VCaP (cell line): Measurements from ENCODE around the gene KYNU.
"Not testable (repeated sequence)": the region's sequence is repeated elsewhere in the genome, so short reads cannot be mapped to it uniquely, and the experiment has no call there.

Source experiments
- H3K27ac ChIP-seq: fragments of 450-650 bp; 2 replicates; pipeline ENCODE4 v1.5.1; 2017
- CTCF ChIP-seq: fragments of 450-650 bp; conservative IDR thresholded peaks from 2 replicates; pipeline ENCODE4 v1.5.1; 2017; ENCODE audit warnings: mild to moderate bottlenecking, moderate library complexity

Gene KYNU

DNA sequence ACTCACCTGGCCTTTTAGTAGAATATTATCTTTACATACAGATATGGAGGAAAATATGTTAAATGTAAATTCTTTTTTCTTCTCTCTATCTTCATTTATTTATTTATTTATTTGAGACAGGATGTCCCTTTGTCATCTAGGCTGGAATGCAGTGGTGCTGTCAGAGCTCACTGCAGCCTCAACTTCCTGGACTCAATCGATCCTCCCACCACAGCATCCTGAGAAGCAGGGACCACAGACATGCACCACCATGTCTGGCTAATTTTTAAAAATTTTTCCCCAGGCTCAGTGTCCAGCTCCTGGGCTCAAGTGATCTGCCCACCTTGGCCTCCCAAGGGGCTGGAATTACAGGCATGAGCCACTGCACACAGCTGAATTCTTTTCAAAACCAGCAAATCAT, 20.3 kb downstream of the KYNU start:
- H3K27ac ChIP-seq = no peak overlapping the region
- no peak for TF ChIP-seq CTCF

GRCh38 chr2:142900327-142900726, 22.9 kb downstream of the KYNU start:
- H3K27ac ChIP-seq = not testable (repeated sequence)

GRCh38 chr2:142901780-142902179, 24.3 kb downstream of the KYNU start:
- no peak for TF ChIP-seq CTCF
- no peak overlapping the region for H3K27ac ChIP-seq

DNA sequence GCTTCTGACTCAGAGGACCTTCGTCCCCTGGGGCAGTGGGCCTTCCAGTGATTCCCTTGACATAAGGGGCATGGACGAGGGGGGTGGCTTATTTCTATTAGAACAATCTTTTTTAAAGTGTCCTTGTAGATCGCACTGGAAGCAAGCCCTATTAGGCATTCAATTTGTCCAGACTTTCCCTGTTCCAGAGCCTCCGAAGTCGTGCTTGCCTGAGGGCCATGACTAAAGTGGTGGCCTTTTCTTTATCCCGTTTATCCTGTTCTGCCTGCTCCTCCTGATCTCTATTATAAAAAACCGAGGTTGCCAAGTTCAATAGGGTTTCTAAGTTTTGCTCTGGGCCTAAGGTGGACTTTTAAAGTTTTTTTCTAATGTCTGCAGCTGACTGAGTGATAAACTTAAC, 26.3 kb downstream of the KYNU start:
- not testable (repeated sequence) for H3K27ac ChIP-seq

DNA sequence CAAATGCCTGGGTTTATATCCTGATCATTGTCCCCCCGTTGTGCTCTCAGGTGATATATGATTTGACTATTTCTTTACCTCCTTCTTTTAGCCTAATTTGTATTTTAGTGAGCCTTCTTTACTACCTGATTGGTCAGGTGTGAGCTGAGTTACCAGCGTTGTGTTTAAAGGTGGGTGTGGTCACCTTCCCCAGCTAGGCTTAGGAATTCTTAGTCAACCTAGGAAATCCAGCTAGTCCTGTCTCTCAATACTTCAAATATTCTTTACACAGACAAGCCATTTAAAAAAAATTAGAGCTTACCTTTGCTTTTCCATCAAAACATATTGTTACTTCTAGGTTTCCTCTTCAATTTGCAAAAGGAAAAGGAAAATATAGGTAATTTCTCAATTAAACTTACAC, 30.2 kb downstream of the KYNU start:
- TF ChIP-seq CTCF = no peak

GRCh38 chr2:142914507-142915313, 37.2 kb downstream of the KYNU start:
- TF ChIP-seq CTCF = no peak
- no peak overlapping the region for H3K27ac ChIP-seq

More for the DNA sequence above, 30.2 kb downstream of the KYNU start:
- no peak overlapping the region for H3K27ac ChIP-seq

DNA sequence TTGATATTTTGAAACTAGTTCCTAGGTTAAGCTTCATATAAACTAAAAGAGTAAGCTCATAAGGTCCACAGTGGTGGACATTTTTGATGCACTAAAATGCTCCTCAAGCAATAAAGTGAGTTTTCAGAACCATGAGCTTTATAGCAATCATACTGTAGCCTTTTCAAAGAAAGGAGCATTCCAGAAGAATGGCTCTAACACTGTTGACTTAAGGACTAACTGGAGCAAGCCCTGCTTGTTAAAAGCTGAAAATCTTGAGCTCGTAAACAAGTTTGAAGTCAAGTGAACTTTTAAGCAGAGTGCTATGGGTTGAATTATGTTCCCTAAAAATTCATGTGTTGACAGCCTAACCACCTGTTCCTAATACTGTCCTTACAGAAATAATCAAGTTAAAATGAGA, 38.0 kb downstream of the KYNU start:
- no peak for TF ChIP-seq CTCF
- no peak overlapping the region for H3K27ac ChIP-seq

DNA sequence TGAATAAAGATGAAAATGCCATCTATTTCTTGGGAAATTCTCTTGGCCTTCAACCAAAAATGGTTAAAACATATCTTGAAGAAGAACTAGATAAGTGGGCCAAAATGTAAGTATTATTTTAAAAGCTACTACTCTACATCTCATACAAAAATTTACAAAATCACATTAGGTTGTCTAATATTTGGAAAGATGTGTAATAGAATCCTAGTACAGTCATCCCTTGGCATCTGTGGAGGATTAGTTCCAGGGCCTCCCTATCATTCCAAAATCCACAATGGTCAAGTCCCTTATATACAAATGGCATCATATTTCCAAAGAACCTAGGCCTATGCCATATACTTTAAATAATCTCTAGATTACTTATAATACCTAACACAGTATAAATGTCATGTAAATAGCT, 41.2 kb downstream of the KYNU start:
- H3K27ac ChIP-seq = no peak overlapping the region
- TF ChIP-seq CTCF = no peak

GRCh38 chr2:142920571-142920970, 43.1 kb downstream of the KYNU start:
- TF ChIP-seq CTCF = no peak
- H3K27ac ChIP-seq = no peak overlapping the region
